Trophoblast cell (in vitro differentiated cells and primary cell): ENCODE data around the gene FTSJ1.

Experiments used
- DNase-seq, 2 donors: peaks; one replicate each; pipeline ENCODE4 v3.0.0-alpha.2; 2016
- H2AFZ ChIP-seq: 2 replicates; pipeline ENCODE4 v1.6.1; 2013; ENCODE audit warnings: low read length, moderate library complexity, mild to moderate bottlenecking; ENCODE audit not compliant: insufficient read depth, poor library complexity
- H2AK5ac ChIP-seq: 2 replicates; pipeline ENCODE4 v1.6.1; 2013; ENCODE audit warnings: mild to moderate bottlenecking, low read length
- H2BK120ac ChIP-seq: 2 replicates; pipeline ENCODE4 v1.6.1; 2013; ENCODE audit warnings: low read length, mild to moderate bottlenecking, moderate library complexity; ENCODE audit not compliant: insufficient read depth, poor library complexity
- H2BK12ac ChIP-seq: 2 replicates; pipeline ENCODE4 v1.6.1; 2013; ENCODE audit warnings: mild to moderate bottlenecking, low read length, moderate library complexity
- H2BK5ac ChIP-seq: 2 replicates; pipeline ENCODE4 v1.6.1; 2013; ENCODE audit warnings: low read length, low read depth, moderate library complexity, mild to moderate bottlenecking; ENCODE audit not compliant: poor library complexity
- H3K14ac ChIP-seq: 2 replicates; pipeline ENCODE4 v1.6.1; 2013; ENCODE audit warnings: mild to moderate bottlenecking, low read length
- H3K18ac ChIP-seq: 2 replicates; pipeline ENCODE4 v1.6.1; 2013; ENCODE audit warnings: mild to moderate bottlenecking, low read length
- H3K23ac ChIP-seq: 2 replicates; pipeline ENCODE4 v1.6.1; 2013; ENCODE audit warnings: low read length
- H3K27ac ChIP-seq: 2 replicates; pipeline ENCODE4 v1.5.1; 2013; ENCODE audit warnings: low read depth, mild to moderate bottlenecking, inconsistent platforms, low read length, moderate library complexity
- H3K27me3 ChIP-seq: 2 replicates; pipeline ENCODE4 v1.6.1; 2013; ENCODE audit warnings: inconsistent platforms, mild to moderate bottlenecking, low read length, moderate library complexity; ENCODE audit not compliant: insufficient read depth
- H3K36me3 ChIP-seq, 2 experiments: 1 replicate in 1 of 2; 2 replicates in 1 of 2; pipeline ENCODE4 v1.6.1; 2013; ENCODE audit warnings: low read length in 2 of 2, mild to moderate bottlenecking in 2 of 2, moderate library complexity in 1 of 2; ENCODE audit not compliant: insufficient read depth in 2 of 2, control insufficient read depth in 1 of 2
- H3K4ac ChIP-seq: 2 replicates; pipeline ENCODE4 v1.6.1; 2013; ENCODE audit warnings: low read depth, mild to moderate bottlenecking, low read length, moderate library complexity
- H3K4me1 ChIP-seq, 2 experiments: 1 replicate in 1 of 2; 2 replicates in 1 of 2; pipeline ENCODE4 v1.6.1; 2013; ENCODE audit warnings: low read length in 2 of 2, mild to moderate bottlenecking in 2 of 2, moderate library complexity in 1 of 2; ENCODE audit not compliant: insufficient read depth in 2 of 2, control insufficient read depth in 1 of 2
- H3K4me2 ChIP-seq: 2 replicates; pipeline ENCODE4 v1.6.1; 2013; ENCODE audit warnings: inconsistent platforms, mild to moderate bottlenecking, low read length, moderate library complexity
- H3K4me3 ChIP-seq: 2 replicates; pipeline ENCODE4 v1.5.1; 2013; ENCODE audit warnings: mild to moderate bottlenecking, low read depth, low read length, inconsistent platforms
- H3K79me1 ChIP-seq: one replicate; pipeline ENCODE4 v1.6.1; 2013; ENCODE audit warnings: low read length
- H3K79me2 ChIP-seq: 2 replicates; pipeline ENCODE4 v1.6.1; 2013; ENCODE audit warnings: low read length, mild to moderate bottlenecking; ENCODE audit not compliant: control insufficient read depth, insufficient read depth, poor library complexity
- H3K9ac ChIP-seq: 2 replicates; pipeline ENCODE4 v1.6.1; 2013; ENCODE audit warnings: mild to moderate bottlenecking, low read length
- H3K9me3 ChIP-seq: 2 replicates; pipeline ENCODE4 v1.6.1; 2013; ENCODE audit warnings: low read depth, mild to moderate bottlenecking, control low read depth, inconsistent platforms, low read length; ENCODE audit not compliant: insufficient read depth
- H4K12ac ChIP-seq: 2 replicates; pipeline ENCODE4 v1.6.1; 2013; ENCODE audit warnings: low read depth, mild to moderate bottlenecking, low read length, moderate library complexity
- H4K8ac ChIP-seq: 2 replicates; pipeline ENCODE4 v1.6.1; 2013; ENCODE audit warnings: low read depth, mild to moderate bottlenecking, low read length, moderate library complexity
- H4K91ac ChIP-seq: one replicate; pipeline ENCODE4 v1.6.1; 2013; ENCODE audit warnings: low read depth, mild to moderate bottlenecking, low read length, moderate library complexity
- WGBS: extraction: QIAGEN DNeasy Blood & Tissue Kit; methylation state at CpG from one replicate; pipeline ENCODE4 v1.1.7; 2013; ENCODE audit warnings: missing lambda C conversion rate; ENCODE audit not compliant: insufficient read length, insufficient coverage; ENCODE audit errors: extremely low coverage; 5-methylcytosine and 5-hydroxymethylcytosine counted together

FTSJ1 gene

DNA sequence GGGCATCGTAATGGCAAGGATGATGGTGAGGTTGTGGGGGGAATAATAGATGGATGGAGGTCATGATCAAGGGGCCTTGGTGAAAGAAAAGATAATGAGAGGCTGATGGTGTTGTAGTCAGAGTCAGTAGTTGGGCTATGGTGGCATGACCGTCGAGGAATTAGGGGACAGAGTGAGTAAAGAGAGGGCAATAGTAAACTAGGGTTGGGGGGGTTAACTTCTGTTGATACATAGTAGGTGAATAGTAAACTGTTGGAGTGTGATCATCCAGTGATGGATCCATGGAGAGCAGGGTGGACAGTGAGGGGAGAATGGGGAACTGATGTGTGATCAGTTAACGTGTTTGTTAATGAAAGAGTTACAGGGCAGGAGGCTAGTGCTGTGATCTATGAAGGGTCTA lies 920 bp downstream of the FTSJ1 start:
- Histone ChIP-seq H2BK12ac (no peak overlapping the region), H3K14ac (no peak overlapping the region), H2AFZ (no peak overlapping the region), H3K4me2 (peak overlapping the region; percentile 66), H2AK5ac (no peak overlapping the region), H3K4ac (peak overlapping the region; percentile 37), H3K27me3 (no peaks in the 10 kb centered on the region), H3K4me3 (no peak overlapping the region), H3K79me2 (peaks cover 8% of the 10 kb centered on the region), H3K9me3 (no peaks in the 10 kb centered on the region), H2BK120ac (no peak overlapping the region), H4K12ac (no peak overlapping the region), H3K4me1 (peaks cover 0 to 11% of the 10 kb centered on the region in 2 experiments), H4K91ac (no peak overlapping the region), H3K27ac (no peak overlapping the region), H3K18ac (no peak overlapping the region), H2BK5ac (no peak overlapping the region), H3K36me3 (peaks cover 20 to 26% of the 10 kb centered on the region in 2 experiments), H3K9ac (no peak overlapping the region), H3K23ac (no peak overlapping the region), H4K8ac (no peak overlapping the region), H3K79me1 (peaks cover 9% of the 10 kb centered on the region)
- DNase-seq, result no peak
- WGBS, result no CpG with 5 or more reads among the region's 4 CpGs

DNA sequence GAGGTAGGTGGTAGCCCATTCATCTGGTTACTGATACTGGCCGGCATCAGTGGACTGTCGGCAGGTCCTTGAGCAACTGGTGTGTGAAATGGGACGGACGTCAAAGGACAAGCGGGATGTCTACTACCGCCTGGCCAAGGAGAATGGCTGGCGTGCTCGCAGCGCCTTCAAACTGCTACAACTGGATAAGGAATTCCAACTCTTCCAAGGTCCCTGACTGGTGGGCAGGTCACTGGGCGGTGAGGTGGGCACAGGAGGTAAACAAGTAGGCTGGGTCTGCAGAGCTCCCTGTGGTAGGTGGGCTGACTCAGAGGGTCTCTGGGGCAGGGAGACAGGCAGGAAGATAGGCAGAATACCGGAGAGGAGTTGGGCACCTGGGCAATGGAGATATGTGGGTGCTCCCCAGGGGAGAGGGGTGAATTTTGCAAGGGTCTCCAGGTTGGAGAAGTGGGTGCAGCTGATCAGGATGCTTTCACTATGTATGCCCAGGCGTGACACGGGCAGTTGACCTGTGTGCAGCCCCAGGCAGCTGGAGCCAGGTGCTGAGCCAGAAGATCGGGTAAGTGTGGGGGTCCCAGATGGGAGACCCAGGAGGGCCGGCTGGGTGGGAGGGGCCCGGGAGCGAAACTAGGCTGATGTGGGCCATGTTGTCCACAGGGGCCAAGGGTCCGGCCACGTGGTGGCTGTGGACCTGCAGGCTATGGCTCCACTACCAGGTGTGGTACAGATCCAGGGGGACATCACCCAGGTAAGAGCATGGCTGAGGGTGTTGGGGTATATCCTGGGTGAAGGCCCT lies 2.2 kb downstream of the FTSJ1 start:
- no CpG with 5 or more reads among the region's 19 CpGs for WGBS
- H2AK5ac ChIP-seq, result no peak overlapping the region
- peaks cover 0 to 9% of the 10 kb centered on the region in 2 experiments for H3K4me1 ChIP-seq

DNA sequence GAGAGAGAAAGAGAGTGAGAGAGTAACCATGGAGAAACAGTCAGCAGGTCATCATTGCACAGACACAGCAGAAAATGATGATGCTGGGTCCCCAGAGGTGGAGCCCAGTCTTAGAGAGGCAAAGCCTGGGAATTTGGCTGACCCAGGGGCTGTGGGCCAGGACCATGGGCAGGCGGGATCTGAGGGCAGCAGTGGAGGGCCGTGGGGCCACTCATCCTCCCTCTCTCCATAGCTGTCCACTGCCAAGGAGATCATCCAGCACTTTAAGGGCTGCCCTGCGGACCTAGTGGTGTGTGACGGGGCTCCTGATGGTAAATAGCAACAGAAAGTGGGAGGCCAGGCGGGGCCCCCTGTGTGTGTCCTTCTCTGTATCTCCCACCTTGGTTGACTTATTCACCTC lies 2.8 kb downstream of the FTSJ1 start:
- no peak overlapping the region for H4K8ac ChIP-seq
- no peak for DNase-seq
- H3K4me2 ChIP-seq, result no peak overlapping the region
- H2BK12ac ChIP-seq, result no peak overlapping the region
- H3K9ac ChIP-seq, result no peak overlapping the region
- no peak overlapping the region for H3K27ac ChIP-seq
- no peak overlapping the region for H2BK5ac ChIP-seq
- H3K4me1 ChIP-seq, result peaks cover 0 to 4% of the 10 kb centered on the region in 2 experiments
- H3K79me1 ChIP-seq, result peaks cover 9% of the 10 kb centered on the region
- H3K23ac ChIP-seq, result no peak overlapping the region
- no peak overlapping the region for H3K4me3 ChIP-seq
- no peaks in the 10 kb centered on the region for H3K27me3 ChIP-seq
- no peak overlapping the region for H3K18ac ChIP-seq
- H3K9me3 ChIP-seq, result no peaks in the 10 kb centered on the region
- no peak overlapping the region for H4K91ac ChIP-seq
- no peak overlapping the region for H2AFZ ChIP-seq
- H3K79me2 ChIP-seq, result peaks cover 8% of the 10 kb centered on the region
- H4K12ac ChIP-seq, result no peak overlapping the region
- no peak overlapping the region for H2AK5ac ChIP-seq
- no peak overlapping the region for H3K14ac ChIP-seq
- WGBS, result no CpG with 5 or more reads among the region's 5 CpGs
- H3K4ac ChIP-seq, result no peak overlapping the region
- H3K36me3 ChIP-seq, result peaks cover 32 to 37% of the 10 kb centered on the region in 2 experiments
- no peak overlapping the region for H2BK120ac ChIP-seq

More for the DNA sequence above, 2.2 kb downstream of the FTSJ1 start:
- H3K79me2 ChIP-seq, result peaks cover 8% of the 10 kb centered on the region
- no peak overlapping the region for H3K27ac ChIP-seq
- no peak overlapping the region for H3K23ac ChIP-seq
- H2AFZ ChIP-seq, result no peak overlapping the region
- no peak overlapping the region for H2BK5ac ChIP-seq
- H3K27me3 ChIP-seq, result no peaks in the 10 kb centered on the region
- no peak overlapping the region for H3K4me2 ChIP-seq
- no peak overlapping the region for H2BK12ac ChIP-seq
- H3K4ac ChIP-seq, result no peak overlapping the region
- no peak overlapping the region for H2BK120ac ChIP-seq
- H3K36me3 ChIP-seq, result peaks cover 28 to 34% of the 10 kb centered on the region in 2 experiments
- peaks cover 9% of the 10 kb centered on the region for H3K79me1 ChIP-seq
- no peak overlapping the region for H3K4me3 ChIP-seq
- DNase-seq, result no peak
- H4K8ac ChIP-seq, result no peak overlapping the region
- no peak overlapping the region for H3K18ac ChIP-seq
- H3K9ac ChIP-seq, result no peak overlapping the region
- no peaks in the 10 kb centered on the region for H3K9me3 ChIP-seq
- no peak overlapping the region for H4K91ac ChIP-seq
- H4K12ac ChIP-seq, result no peak overlapping the region
- no peak overlapping the region for H3K14ac ChIP-seq

DNA sequence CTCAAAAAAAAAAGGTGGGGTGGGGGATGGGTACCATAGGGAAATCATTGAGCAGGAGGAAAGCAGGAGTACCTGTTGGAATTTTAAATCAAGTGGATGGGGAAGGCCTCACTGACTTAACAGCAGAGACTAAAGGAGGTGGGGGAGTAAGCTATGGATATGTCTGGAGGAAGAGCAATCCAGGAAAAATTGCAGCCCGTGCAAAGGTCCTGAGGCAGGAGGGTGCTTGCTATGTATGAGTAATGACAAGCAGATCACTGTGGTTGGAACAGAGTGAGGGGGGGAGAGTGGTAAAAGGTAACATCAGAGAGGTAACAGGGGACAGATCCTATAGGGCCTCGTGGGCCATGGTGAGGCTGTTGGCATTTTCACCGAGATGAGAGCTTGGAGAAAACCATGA lies 4.1 kb downstream of the FTSJ1 start:
- no peak overlapping the region for H3K14ac ChIP-seq
- WGBS, result no CpG with 5 or more reads among the region's 3 CpGs

More for the DNA sequence above, 4.1 kb downstream of the FTSJ1 start:
- no peaks in the 10 kb centered on the region for H3K27me3 ChIP-seq
- H4K91ac ChIP-seq, result no peak overlapping the region
- H2AK5ac ChIP-seq, result no peak overlapping the region
- no peaks in the 10 kb centered on the region for H3K9me3 ChIP-seq
- H2BK5ac ChIP-seq, result no peak overlapping the region
- H3K4me2 ChIP-seq, result no peak overlapping the region
- no peak overlapping the region for H3K18ac ChIP-seq
- no peak overlapping the region for H3K9ac ChIP-seq
- peaks cover 8% of the 10 kb centered on the region for H3K79me2 ChIP-seq
- H3K79me1 ChIP-seq, result peaks cover 9% of the 10 kb centered on the region
- H4K8ac ChIP-seq, result no peak overlapping the region
- H3K4me3 ChIP-seq, result no peak overlapping the region
- H2BK12ac ChIP-seq, result no peak overlapping the region
- no peak for DNase-seq
- H3K4ac ChIP-seq, result no peak overlapping the region
- no peak overlapping the region for H3K27ac ChIP-seq
- no peak overlapping the region for H4K12ac ChIP-seq
- H2BK120ac ChIP-seq, result no peak overlapping the region
- H3K4me1 ChIP-seq, result peaks cover 0 to 3% of the 10 kb centered on the region in 2 experiments
- H3K23ac ChIP-seq, result no peak overlapping the region
- peaks cover 35 to 43% of the 10 kb centered on the region in 2 experiments for H3K36me3 ChIP-seq
- no peak overlapping the region for H2AFZ ChIP-seq
